ENCODE measurements around the gene SLC4A2.

DNA sequence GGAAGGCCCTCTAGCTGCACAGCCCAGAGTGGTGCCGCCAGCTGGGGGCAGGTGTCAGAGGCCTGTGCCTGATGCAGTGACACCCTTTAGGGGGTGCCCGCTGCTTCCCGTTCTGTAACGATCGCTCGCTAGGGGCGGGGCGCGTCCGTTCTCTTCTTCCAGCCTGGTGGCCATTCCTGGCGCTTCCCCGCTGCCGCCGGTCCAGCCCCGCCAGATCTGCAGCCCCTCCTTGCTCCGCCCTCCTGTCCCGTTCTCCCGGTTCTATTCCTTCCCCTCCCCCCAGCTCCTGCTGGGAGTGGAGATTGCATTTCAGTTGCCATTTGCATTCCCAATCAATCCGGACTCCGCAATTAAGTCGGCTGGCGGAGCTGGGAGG lies 66.1 kb downstream of the SLC4A2 start:
- TF ChIP-seq GATA3 (IDR thresholded peaks at IDR 0.05; ENCODE audit: low read depth, low read length) (no peak), GATA2 (IDR thresholded peaks at IDR 0.05; ENCODE audit: low read depth, low read length) (no peak)
